GM12865 (cell line): Measurements from ENCODE around the gene GRIN3B.

Experiments used
- DNase-seq: peaks from one replicate; pipeline ENCODE4 v3.0.0; 2010; ENCODE audit warnings: low read depth
- H3K4me3 ChIP-seq: 2 replicates; pipeline ENCODE4 v1.5.1; 2011; ENCODE audit warnings: mild to moderate bottlenecking, low read depth, low read length, control low read depth
- TF ChIP-seq, protein P1 (sequence below): IDR thresholded peaks from 2 replicates; pipeline ENCODE4 v1.5.1; 2011; ENCODE audit warnings: low read length, control low read depth, low read depth, inconsistent platforms; ENCODE audit not compliant: insufficient read depth; ENCODE audit errors: missing control alignments

GRIN3B gene, protein sequence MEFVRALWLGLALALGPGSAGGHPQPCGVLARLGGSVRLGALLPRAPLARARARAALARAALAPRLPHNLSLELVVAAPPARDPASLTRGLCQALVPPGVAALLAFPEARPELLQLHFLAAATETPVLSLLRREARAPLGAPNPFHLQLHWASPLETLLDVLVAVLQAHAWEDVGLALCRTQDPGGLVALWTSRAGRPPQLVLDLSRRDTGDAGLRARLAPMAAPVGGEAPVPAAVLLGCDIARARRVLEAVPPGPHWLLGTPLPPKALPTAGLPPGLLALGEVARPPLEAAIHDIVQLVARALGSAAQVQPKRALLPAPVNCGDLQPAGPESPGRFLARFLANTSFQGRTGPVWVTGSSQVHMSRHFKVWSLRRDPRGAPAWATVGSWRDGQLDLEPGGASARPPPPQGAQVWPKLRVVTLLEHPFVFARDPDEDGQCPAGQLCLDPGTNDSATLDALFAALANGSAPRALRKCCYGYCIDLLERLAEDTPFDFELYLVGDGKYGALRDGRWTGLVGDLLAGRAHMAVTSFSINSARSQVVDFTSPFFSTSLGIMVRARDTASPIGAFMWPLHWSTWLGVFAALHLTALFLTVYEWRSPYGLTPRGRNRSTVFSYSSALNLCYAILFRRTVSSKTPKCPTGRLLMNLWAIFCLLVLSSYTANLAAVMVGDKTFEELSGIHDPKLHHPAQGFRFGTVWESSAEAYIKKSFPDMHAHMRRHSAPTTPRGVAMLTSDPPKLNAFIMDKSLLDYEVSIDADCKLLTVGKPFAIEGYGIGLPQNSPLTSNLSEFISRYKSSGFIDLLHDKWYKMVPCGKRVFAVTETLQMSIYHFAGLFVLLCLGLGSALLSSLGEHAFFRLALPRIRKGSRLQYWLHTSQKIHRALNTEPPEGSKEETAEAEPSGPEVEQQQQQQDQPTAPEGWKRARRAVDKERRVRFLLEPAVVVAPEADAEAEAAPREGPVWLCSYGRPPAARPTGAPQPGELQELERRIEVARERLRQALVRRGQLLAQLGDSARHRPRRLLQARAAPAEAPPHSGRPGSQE

DNA sequence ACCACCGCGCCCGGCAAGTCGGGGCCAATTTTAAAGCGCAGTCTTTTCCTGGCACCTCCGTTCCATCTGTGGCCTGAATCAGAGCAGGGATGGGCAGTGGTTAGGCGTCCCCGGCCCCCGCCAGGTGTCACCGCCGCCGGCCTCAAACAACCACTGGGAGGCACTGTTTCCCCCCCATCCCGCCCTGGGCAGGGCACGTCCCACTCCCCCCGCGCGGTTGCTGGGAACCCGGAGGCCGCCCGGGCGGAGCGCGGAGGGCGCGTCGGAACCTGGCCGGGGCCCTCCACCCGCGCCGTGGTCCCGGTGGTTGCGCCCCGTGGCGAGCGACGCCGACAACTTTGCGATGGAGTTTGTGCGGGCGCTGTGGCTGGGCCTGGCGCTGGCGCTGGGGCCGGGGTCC is at the start of gene GRIN3B:
Gene GRIN3B, plus strand, starts transcription at position 325 of the 400 bp plus-strand sequence. Its CDS starts 19 bp downstream, at position 344.
- H3K4me3 ChIP-seq = no peak within 1 kb of the TSS
- peak; percentile 62 for DNase-seq
- TF ChIP-seq, protein P1, sequence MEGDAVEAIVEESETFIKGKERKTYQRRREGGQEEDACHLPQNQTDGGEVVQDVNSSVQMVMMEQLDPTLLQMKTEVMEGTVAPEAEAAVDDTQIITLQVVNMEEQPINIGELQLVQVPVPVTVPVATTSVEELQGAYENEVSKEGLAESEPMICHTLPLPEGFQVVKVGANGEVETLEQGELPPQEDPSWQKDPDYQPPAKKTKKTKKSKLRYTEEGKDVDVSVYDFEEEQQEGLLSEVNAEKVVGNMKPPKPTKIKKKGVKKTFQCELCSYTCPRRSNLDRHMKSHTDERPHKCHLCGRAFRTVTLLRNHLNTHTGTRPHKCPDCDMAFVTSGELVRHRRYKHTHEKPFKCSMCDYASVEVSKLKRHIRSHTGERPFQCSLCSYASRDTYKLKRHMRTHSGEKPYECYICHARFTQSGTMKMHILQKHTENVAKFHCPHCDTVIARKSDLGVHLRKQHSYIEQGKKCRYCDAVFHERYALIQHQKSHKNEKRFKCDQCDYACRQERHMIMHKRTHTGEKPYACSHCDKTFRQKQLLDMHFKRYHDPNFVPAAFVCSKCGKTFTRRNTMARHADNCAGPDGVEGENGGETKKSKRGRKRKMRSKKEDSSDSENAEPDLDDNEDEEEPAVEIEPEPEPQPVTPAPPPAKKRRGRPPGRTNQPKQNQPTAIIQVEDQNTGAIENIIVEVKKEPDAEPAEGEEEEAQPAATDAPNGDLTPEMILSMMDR = peak; percentile 56

DNA sequence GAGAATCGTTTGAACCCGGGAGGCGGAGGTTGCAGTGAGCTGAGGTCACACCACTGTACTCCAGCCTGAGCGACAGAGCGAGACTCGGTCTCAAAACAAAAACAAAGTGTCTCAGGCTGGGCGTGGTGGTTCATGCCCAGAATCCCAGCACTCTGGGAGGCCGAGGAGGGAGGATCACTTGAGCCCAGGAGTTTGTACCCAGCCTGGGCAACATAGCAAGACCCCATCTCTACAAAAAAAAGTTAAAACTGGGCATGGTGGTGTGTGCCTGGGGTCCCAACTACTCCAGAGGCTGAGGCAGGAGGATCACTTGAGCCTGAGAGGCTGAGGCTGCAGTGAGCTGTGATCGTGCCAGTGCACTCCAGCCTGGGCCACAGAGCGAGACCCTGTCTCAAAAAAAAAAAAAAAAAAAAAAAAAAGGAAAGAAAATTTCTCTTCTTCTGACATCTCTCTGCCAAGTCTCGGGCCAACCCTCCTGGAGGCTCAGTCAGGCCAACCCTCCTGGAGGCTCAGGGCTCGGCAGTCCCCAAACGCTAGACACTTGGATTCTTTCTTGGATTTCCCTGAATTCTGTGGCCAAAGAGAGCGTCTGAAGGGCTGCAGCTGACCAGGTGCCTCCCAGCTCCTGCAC is 48.1 kb upstream of the GRIN3B start:
- DNase-seq = peak; percentile 57
- H3K4me3 ChIP-seq = peak overlapping the region; percentile 71
- TF ChIP-seq, protein P1 = no peak

DNA sequence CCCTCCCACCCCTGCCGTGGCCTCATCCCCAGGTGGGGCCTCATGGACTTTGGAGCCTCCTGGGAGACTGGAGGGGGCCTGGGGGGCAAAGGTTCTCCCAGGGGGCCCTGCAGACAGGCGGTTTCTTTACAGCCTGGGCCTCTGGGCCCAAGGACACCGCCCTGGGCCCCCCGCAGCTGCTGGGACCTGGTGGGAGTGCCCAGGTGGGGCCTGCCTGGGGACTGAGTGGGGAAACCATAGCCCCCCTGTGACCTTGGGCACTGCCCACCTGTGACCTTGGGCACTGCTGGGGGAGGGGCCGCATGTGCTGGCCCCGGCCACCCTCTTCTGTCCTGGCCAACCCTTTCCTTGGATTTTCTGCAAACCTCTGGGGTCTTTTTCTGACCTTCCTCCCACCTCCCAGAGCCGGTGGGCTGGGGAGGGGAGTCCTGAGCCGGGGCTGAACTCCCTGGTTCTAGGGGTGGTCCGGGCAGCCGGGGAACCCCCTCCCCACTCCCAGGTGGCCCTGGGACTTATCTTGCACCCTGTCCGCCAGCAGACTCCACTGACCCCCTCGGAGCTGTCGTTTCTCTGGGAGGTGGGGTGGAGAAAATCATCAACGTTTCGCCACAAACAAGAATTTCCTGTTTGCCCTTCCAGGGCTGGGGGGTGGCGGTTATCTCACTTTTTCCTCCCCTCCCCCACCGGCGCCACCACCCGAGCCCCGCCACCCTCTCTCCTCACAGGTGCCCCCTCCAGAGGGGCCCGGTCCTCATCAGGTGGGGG is 47.4 kb upstream of the GRIN3B start:
- TF ChIP-seq, protein P1 = no peak
- H3K4me3 ChIP-seq = peak overlapping the region; percentile 71
- DNase-seq = peak; percentile 65

DNA sequence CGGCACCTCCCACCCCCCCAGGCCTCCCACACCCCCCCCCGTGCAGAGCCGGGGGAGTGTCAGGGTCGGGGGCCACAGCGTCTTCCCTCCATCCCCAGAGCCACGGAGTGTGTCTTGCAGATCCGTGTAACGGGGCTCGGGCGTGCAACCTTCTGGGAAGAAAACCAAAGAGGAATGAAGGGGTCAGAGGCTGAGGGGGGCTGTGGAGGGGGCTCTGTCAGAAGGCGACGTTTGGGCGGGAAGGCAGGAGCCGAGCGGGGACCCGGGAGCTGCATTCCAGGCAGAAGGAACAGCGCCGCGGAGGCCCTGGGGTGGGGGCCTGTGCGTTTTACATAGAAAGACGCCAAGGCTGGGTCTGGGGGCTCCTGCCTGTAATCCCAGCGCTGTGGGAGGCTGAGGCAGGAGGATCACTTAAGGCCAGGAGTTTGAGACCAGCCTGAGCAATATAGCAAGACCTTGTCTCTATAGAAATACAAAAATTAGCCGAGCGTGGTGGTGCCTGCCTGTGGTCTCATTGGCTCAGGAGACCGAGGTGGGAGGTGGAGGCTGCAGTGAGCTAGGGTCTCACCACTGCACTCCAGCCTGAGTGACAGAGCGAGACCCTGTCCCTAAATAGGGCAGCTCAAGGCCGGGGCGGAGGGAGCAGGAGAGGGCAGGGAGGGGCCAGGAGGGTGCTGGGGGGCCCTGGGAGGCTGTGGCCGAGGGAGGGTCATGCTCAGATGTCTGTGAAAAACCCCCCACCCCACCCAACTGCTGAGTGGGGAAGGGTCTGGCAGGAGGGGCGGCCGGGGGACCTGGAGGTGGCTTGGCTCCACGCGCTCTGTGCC is 46.6 kb upstream of the GRIN3B start:
- TF ChIP-seq, protein P1 = no peak
- DNase-seq = no peak
- peak overlapping the region; percentile 71 for H3K4me3 ChIP-seq

DNA sequence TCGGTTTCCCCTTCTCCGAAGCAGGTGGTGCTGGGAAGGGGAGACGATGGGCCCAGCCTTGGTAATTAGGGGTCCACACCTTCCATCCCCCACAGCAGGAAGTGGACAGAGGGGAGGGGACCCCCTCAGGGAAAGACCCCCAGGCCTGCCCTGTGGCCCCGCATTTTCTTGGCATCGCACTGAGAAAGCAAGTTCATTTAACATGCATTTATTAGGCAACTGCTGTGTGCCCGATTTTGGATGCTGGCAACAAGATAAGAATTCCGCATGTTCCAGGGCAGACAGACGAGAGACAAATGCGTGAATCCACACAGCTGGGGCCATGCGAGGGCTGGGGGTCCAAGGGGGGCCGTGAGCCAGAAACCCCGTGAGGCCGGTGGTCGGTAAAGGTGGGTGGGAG is 45.9 kb upstream of the GRIN3B start:
- TF ChIP-seq, protein P1 = no peak
- H3K4me3 ChIP-seq = peak overlapping the region; percentile 71
- no peak for DNase-seq
